NT2/D1 (cell line): ENCODE results near the gene NELL1.
"Not testable (repeated sequence)": the region's sequence is repeated elsewhere in the genome, so short reads cannot be mapped to it uniquely, and the experiment has no call there.

ENCODE experiments used
- DNase-seq: peaks from one replicate; pipeline ENCODE4 v3.0.0-alpha.2; 2011; ENCODE audit warnings: low read depth, low spot score
- H3K27me3 ChIP-seq: 2 replicates; pipeline ENCODE4 v1.6.0; 2011; ENCODE audit warnings: mild to moderate bottlenecking; ENCODE audit not compliant: insufficient read length, insufficient read depth
- H3K36me3 ChIP-seq: 2 replicates; pipeline ENCODE4 v1.6.1; 2011; ENCODE audit warnings: mild to moderate bottlenecking, low read length, mixed read lengths; ENCODE audit not compliant: insufficient read depth, insufficient read length
- H3K4me1 ChIP-seq: 2 replicates; pipeline ENCODE4 v1.5.1; 2011; ENCODE audit not compliant: insufficient read depth, insufficient read length
- H3K4me3 ChIP-seq: 2 replicates; pipeline ENCODE4 v1.5.1; 2011; ENCODE audit warnings: low read depth; ENCODE audit not compliant: insufficient read length
- H3K9ac ChIP-seq: 2 replicates; pipeline ENCODE4 v1.6.0; 2011; ENCODE audit warnings: low read depth; ENCODE audit not compliant: insufficient read length
- H3K9me3 ChIP-seq: 2 replicates; pipeline ENCODE4 v1.5.1; 2011; ENCODE audit warnings: mild to moderate bottlenecking, low read length; ENCODE audit not compliant: insufficient read depth
- SUZ12 ChIP-seq: IDR thresholded peaks from 2 replicates; pipeline ENCODE4 v1.6.1; 2011; ENCODE audit not compliant: insufficient read length, insufficient read depth; ENCODE audit errors: extremely low read depth
- YY1 ChIP-seq: IDR thresholded peaks from 2 replicates; pipeline ENCODE4 v1.6.1; 2011; ENCODE audit not compliant: insufficient read length, insufficient read depth
- ZNF274 ChIP-seq: IDR thresholded peaks from 2 replicates; pipeline ENCODE4 v1.6.1; 2011; ENCODE audit warnings: mild to moderate bottlenecking, low read depth, low read length

Gene NELL1

DNA sequence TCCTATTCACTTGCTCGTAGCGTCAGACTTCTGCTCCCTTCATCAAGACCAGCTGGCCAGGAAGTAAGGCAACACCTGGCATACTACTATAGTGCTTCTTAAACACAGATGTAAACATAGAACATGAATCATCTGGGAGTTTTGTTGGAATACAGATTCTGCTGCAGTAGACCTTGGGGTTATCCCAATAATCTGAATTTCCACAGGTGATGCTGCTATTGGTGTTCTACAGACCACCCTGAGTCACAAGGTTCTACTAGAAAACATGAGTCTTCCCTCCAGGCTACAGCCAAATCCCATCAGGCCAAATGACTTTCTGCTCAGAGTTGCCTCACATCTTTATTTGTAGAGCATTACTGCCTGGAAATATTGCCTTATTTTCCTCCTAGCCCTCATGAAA is 175.2 kb downstream of the NELL1 start:
- TF ChIP-seq ZNF274 (no peak), YY1 (no peak), SUZ12 (no peak)
- no peaks in the 10 kb centered on the region for H3K4me1 ChIP-seq
- no peak for DNase-seq

DNA sequence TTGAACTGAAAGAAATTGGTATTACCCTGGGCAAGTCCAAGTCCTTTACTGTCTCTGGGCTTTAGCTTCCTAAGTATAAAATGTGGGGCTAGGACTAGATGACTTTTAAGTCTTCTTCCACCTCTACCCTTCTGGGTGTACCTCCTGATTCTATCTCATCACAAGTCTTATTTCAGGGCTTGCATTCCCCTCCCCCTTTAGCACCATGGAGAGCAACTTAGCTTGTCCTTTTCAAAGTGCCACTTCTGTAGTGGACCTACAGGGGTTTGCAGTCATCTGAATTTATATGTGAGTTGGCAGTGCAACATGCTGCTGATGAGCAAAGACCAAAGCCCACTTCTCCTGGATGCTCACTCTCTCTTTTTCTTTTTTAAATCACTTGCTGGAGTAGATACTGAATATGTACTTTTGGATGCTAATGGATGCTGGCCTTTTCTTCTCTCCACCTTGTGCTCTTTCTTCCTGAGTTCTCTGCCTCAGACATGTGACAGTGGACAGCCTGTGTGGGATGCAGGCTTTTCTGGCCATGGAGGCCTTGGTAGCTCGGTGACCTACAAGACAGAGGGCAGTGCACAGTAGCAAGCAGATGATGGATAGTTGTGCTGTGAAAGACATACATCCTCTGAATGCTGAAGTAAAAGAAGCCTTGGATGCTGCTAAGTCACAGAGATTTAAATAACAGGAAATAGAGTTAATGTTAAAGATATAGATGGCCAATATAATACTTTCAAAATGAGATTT is 185.0 kb downstream of the NELL1 start:
- no peaks in the 10 kb centered on the region for H3K4me1 ChIP-seq
- no peak overlapping the region for H3K9ac ChIP-seq
- H3K9me3 ChIP-seq, result no peaks in the 10 kb centered on the region
- DNase-seq, result peak; percentile 18
- H3K36me3 ChIP-seq, result no peaks in the 10 kb centered on the region
- TF ChIP-seq ZNF274 (no peak), SUZ12 (no peak), YY1 (no peak)
- no peaks in the 10 kb centered on the region for H3K27me3 ChIP-seq
- H3K4me3 ChIP-seq, result no peak overlapping the region

More for the DNA sequence above, 175.2 kb downstream of the NELL1 start:
- Histone ChIP-seq H3K4me3 (no peak overlapping the region), H3K9ac (no peak overlapping the region), H3K9me3 (no peaks in the 10 kb centered on the region), H3K27me3 (no peaks in the 10 kb centered on the region), H3K36me3 (no peaks in the 10 kb centered on the region)

DNA sequence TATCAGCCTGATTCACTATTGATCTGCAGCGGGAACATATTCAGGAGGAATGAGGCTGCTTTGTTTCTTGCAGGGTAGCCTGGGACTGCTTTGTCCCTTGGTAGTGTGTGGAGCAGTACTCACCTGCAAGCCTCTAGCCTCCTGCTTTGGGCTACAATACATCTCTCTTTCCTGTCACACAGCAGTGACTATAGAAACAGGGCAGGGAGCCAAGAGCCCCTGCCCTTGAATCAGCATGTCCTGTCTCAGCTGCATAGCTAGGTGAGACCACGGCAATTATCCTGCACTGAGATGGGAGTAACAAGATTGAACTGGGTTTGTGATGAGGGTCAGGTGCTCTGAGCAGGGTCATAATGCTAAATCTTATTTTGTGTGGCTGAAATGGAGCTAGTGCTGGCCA is 191.9 kb downstream of the NELL1 start:
- Histone ChIP-seq H3K36me3 (no peaks in the 10 kb centered on the region), H3K4me3 (no peak overlapping the region), H3K9me3 (no peaks in the 10 kb centered on the region), H3K27me3 (no peaks in the 10 kb centered on the region), H3K4me1 (no peaks in the 10 kb centered on the region), H3K9ac (no peak overlapping the region)
- no peak for TF ChIP-seq ZNF274
- TF ChIP-seq YY1, result no peak
- no peak for TF ChIP-seq SUZ12
- DNase-seq, result no peak

DNA sequence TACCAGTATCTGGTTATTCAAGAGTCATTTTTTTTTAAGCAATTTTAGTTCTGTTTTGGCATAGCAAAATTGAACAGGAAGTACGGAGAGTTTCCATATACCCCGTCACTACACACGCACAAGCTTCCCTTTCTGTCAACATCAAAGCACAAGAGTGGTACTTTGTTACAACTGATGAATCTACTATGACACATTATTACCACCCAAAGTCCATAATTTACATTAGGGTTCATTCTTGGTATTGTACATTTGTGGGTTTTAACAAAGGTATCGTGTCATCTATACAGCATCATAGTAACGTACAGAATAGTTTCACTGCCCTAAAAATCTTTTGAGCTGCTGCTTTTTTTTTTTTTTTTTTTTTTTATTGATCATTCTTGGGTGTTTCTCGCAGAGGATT is 192.9 kb downstream of the NELL1 start:
- H3K4me1 ChIP-seq, H3K9ac ChIP-seq, H3K27me3 ChIP-seq, H3K36me3 ChIP-seq, DNase-seq, H3K9me3 ChIP-seq, H3K4me3 ChIP-seq: not testable (repeated sequence)

DNA sequence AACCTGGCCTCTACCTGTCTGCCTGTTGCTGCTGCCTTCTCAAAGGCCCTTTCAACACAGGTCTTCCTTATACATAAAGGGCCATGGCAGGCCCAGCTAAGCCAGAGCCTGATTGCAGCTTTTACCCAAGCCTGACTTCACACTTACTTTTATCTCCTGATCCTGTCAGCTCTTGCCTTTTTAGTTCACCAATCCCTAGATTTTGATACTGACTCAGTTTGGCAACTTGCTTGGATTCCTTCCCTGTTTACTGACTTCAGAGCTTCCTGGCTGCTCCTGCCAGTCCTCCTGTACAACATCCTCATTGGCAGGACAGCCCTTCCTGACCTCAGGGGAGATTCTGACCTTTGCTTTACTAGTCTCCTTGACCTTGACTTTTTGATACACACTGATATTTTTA is 195.2 kb downstream of the NELL1 start:
- Histone ChIP-seq H3K9ac (no peak overlapping the region), H3K27me3 (no peaks in the 10 kb centered on the region), H3K4me1 (no peaks in the 10 kb centered on the region), H3K9me3 (no peaks in the 10 kb centered on the region), H3K4me3 (no peak overlapping the region), H3K36me3 (no peaks in the 10 kb centered on the region)
- DNase-seq, result no peak
- TF ChIP-seq ZNF274 (no peak), SUZ12 (no peak)

DNA sequence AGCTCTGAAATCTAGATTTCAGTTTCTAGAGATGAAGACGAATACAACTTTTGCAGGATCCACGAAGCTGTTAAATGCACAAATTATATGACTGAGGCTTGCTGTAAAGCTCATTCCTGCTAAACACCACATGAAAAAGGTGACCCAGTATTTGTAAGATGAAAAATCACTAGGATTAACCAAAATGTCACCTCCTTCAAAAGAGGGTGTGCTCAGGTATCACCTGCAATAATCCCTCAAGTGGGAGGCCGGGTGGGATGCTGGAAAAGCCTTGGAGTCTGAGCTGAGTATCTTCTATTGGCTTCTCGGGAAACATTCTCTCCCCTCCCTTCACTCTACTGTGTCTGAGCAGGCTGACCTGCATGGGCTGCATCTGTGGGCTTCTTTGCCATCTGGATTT is 195.8 kb downstream of the NELL1 start:
- no peak overlapping the region for H3K9ac ChIP-seq
- TF ChIP-seq SUZ12, result no peak
- no peak for TF ChIP-seq ZNF274
- TF ChIP-seq YY1, result no peak
- H3K27me3 ChIP-seq, result no peaks in the 10 kb centered on the region
- DNase-seq, result no peak
- no peaks in the 10 kb centered on the region for H3K4me1 ChIP-seq
- H3K4me3 ChIP-seq, result no peak overlapping the region
- H3K9me3 ChIP-seq, result no peaks in the 10 kb centered on the region
- H3K36me3 ChIP-seq, result no peaks in the 10 kb centered on the region

DNA sequence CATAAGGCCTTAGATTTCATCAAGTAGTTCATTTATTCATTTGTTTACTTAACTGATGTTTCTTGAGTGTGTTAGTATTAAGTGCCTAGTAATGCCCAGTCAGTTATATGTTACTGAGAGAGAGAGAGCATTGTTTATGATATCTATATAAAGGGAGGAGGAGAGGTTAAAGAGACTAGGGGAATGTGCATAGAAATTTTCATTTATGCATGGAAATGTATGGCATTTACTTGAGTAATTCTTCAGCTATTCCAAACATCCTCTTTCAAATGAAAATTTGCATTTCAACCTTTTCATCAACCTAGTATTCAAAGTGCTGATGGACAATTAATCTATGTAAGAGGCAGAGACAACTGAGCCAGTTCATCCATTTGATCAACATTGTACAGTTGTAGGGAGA is 199.7 kb downstream of the NELL1 start:
- no peaks in the 10 kb centered on the region for H3K36me3 ChIP-seq
- no peaks in the 10 kb centered on the region for H3K4me1 ChIP-seq
- no peaks in the 10 kb centered on the region for H3K27me3 ChIP-seq
- H3K4me3 ChIP-seq, result no peak overlapping the region
- DNase-seq, result no peak
- H3K9ac ChIP-seq, result no peak overlapping the region
- TF ChIP-seq ZNF274, result no peak
- no peak for TF ChIP-seq SUZ12
- TF ChIP-seq YY1, result no peak
- no peaks in the 10 kb centered on the region for H3K9me3 ChIP-seq

DNA sequence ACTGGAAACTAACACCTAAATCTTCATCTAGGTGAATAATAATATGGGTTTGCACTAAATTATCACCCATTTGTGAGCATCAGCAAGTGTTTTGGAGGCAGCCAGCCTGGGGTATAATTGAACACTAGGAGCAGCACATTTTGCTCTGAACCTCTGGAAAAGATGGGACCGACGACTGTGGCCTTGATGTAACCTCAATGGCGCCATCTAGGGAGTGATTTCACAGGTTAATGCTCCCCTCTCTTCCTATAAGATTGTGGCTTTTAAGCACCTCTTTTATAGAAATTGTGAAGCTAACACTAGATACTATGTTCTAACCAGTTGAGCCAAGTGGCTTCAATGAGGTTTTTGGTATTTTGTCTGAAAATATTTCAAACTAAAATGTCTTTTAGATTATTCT is 203.7 kb downstream of the NELL1 start:
- no peak overlapping the region for H3K9ac ChIP-seq
- H3K36me3 ChIP-seq, result no peaks in the 10 kb centered on the region
- DNase-seq, result peak; percentile 56
- TF ChIP-seq ZNF274, result no peak
- no peak for TF ChIP-seq SUZ12
- H3K4me1 ChIP-seq, result no peaks in the 10 kb centered on the region
- H3K9me3 ChIP-seq, result no peaks in the 10 kb centered on the region
- H3K4me3 ChIP-seq, result no peak overlapping the region
- no peaks in the 10 kb centered on the region for H3K27me3 ChIP-seq
